NB4 (cell line): ENCODE results near the gene ACP3.
A peak's percentile ranks its signal among the peaks of the same experiment; 100 is the strongest.

Experiments
- CTCF ChIP-seq: IDR thresholded peaks from one replicate; pipeline ENCODE4 v1.5.1; 2012; ENCODE audit warnings: low read depth, low read length
- MAX ChIP-seq: IDR thresholded peaks from 2 replicates; pipeline ENCODE4 v1.6.1; 2011; ENCODE audit warnings: low read depth, low read length
- MYC ChIP-seq: IDR thresholded peaks from 2 replicates; pipeline ENCODE4 v1.6.1; 2011; ENCODE audit warnings: low read depth, low read length
- POLR2A ChIP-seq: IDR thresholded peaks from 2 replicates; pipeline ENCODE4 v1.6.1; 2011; ENCODE audit warnings: mild to moderate bottlenecking; ENCODE audit not compliant: insufficient read length; ENCODE audit errors: extremely low read depth

GRCh38 chr3:132290833-132291232, 26.4 kb upstream of the ACP3 start:
- TF ChIP-seq MAX (peak; percentile 89), CTCF (no peak), MYC (peak; percentile 62; the same call in 1 of the 2 replicates), POLR2A (no peak)
